Middle frontal gyrus (tissue), 1 donor: Measurements from ENCODE around the gene GNAI3.

Experiments used
- DNase-seq: peaks from one replicate; pipeline ENCODE4 v3.0.0-alpha.2; 2015; ENCODE audit warnings: low spot score; ENCODE audit errors: extremely low spot score

Gene GNAI3

GRCh38 chr1:109623601-109624161 is 75.3 kb downstream of the GNAI3 start:
- no peak for DNase-seq

DNA sequence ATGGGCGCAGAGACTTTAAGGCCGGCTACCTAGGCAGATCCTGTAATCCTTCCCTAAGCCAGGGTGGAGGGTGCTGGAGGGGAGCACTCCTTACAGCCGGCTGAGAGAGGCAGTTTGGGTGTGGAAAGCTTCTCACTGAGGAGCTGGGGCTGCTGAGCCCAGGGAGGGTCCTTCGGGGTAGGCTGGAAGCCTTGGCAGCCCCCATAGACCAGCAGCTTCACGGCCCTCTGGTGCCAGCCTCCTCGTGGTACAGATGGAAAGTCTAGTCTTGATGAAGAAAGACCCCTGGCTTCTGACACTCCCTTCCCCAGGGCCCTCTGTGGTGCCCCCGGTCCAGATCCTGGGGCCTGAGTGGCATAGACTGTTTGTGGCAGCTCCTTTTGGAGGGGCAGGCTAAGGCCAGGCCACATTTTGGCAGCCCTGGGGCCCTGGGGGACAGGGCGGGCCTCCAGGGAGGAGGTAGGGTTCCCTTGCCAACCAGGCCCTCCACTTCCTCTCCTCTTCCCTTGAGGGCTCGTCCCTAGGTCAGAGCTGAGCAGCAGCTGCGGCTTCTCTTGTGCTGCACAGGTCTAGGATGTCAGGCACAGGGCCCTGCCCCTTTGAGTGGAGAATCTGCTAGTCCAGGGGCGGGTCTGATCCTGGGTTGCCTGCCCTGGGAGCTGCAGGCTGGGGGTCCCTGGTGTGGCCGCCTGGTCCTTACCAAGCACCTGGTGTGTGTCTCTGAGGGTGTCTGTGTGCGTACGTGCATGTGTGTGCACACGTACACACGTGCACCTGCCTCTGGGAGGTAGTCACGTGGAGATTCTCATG is 76.0 kb downstream of the GNAI3 start:
- no peak for DNase-seq

DNA sequence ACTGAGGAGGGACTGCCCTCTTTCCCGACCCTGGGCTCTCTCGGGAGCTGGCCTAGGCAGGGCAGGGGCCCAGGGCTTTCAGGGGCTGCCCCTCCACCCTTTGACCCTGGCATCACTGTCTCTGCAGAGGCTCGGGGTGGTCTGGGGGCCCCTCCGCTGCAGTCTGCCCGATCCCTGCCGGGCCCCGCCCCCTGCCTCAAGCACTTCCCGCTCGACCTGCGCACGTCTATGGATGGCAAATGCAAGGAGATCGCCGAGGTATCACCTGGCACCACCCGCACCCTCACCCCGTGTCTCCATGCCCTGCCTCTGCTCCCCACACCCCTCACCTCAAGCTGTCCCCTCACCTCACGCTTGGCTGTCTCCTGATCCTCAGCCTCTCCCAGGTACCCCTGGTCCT is 76.8 kb downstream of the GNAI3 start:
- DNase-seq, result no peak

DNA sequence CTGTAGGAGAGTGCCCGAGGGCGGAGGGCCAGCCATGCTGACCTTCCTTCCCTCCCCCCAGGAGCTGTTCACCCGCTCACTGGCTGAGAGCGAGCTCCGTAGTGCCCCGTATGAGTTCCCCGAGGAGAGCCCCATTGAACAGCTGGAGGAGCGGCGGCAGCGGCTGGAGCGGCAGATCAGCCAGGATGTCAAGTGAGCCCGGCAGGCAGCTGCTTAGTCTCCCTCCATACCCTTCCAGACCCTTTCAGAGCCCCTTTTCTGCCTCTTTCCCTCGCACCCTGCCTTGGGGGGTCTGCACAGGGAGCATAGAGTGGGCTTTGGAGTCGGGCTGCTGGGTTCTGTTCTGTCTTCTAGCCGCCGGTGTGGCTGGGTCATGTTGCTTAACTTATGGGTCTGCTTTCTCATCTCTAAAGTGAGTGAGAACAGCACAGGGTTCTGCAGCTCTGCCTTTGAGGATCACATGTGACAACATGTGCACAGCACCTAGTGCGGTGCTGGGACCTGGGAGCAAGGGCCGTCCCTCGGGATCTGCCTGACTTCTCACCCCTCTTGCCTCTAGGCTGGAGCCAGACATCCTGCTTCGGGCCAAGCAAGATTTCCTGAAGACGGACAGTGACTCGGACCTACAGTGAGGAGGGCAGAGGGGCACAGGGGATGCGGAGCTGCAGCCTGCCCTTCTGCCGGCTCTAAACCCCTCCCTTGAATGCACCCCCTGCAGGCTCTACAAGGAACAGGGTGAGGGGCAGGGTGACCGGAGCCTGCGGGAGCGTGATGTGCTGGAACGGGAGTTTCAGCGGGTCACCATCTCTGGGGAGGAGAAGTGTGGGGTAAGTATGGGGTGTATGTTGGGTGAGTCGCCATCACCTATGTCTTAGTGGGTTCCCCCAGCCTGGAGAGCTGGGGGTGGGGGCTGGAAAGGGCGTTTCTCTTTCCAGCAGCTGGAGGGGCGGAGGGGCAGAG is 77.5 kb downstream of the GNAI3 start:
- no peak for DNase-seq

DNA sequence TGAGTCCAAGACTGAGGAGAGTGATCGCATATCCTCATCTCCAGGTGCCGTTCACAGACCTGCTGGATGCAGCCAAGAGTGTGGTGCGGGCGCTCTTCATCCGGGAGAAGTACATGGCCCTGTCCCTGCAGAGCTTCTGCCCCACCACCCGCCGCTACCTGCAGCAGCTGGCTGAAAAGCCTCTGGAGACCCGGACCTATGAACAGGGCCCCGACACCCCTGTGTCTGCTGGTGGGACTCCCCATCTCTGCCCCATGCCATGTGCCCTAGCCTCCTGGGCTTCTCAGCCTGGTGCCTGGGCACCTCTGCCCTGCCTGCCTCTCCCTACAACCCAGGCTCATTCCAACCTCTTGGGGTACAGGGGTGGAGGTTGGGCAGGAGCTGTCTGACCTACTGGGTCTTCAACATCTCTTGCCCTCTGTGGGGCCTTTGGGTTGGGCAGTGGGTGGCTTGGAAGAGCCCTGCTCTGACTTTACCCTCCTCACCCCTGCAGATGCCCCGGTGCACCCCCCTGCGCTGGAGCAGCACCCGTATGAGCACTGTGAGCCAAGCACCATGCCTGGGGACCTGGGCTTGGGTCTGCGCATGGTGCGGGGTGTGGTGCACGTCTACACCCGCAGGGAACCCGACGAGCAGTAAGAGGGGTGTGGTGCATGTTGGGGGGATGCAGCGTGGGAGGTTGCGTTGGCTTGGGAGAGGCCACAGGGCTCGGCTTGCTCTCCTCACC is 78.4 kb downstream of the GNAI3 start:
- DNase-seq, result no peak

- no peak for DNase-seq
These were observed 79.4 kb downstream of the GNAI3 start for GRCh38 chr1:109627692-109628399.

DNA sequence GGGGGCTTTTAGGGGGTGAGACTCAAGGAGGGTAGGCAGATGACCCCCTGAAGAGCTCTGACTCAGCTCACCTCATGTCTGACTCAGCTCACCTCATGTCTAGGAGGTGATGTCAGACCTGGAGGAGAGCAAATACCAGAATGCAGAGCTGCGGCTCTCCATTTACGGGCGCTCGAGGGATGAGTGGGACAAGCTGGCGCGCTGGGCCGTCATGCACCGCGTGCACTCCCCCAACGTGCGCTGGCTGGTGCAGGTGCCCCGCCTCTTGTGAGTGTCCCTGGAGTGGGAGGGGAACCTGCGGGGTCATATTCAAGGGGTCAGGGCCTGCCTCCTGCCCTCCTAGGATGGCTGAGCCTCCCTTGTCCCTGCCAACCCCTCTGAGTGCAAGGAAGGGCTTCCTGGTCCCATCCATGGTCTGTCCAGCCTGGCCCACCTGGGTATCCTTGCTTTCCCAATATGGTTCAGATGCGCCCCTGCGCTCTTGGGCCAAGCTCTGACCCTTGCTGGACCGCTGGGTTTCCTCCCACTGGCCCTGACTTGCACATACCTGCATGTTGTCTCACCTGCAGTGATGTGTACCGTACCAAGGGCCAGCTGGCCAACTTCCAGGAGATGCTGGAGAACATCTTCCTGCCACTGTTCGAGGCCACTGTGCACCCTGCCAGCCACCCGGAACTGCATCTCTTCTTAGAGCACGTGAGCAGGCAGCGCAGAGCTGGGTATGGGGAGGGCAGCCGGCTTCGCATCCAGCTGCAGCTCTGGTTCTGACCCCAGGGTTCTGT is 80.3 kb downstream of the GNAI3 start:
- DNase-seq, result no peak

DNA sequence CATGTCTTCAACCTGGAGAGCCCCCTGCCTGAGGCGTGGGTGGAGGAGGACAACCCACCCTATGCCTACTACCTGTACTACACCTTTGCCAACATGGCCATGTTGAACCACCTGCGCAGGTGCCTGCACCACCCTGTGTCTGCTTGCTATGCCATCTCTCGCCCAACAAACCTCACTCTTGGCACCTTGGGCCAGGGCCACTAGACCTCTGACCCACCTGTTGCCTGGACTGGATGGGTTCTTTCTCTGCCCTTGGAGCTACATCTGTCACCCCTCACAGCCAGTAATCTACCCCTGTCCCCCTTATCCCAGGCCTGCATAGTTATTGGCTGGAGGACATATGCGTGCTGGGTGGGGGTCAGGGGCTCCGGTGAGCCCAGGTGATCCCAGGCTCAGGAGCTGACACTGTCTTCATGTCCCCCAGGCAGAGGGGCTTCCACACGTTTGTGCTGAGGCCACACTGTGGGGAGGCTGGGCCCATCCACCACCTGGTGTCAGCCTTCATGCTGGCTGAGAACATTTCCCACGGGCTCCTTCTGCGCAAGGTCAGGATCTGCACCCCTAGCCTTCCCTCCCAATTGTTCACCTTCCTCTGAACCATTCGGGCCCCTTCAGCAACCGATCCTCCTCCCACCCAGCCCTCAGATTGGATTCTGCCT is 81.1 kb downstream of the GNAI3 start:
- DNase-seq, result no peak

GRCh38 chr1:109630081-109630897 is 81.9 kb downstream of the GNAI3 start:
- no peak for DNase-seq

DNA sequence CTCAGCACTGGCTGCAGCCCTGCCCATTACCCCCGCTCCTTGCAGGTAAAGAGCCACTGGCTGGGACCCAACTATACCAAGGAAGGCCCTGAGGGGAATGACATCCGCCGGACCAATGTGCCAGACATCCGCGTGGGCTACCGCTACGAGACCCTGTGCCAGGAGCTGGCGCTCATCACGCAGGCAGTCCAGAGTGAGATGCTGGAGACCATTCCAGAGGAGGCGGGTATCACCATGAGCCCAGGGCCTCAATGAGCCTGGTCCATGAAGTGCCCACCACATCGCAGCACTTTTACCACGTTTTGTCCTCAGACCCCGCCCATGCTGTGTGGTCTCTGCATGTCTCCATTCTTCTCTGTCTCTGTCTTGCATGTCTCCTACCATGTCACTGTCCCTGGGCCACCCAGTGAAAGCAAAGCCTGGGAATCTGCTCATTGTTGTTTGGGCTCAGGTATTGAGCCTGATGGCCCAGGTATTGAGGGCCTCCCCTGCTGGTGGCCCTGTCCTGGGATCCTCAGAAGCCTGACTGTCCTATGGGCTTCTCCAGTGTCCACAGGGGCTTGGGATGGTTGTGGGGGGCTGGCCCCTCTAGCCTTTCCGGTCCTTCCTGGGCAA is 82.6 kb downstream of the GNAI3 start:
- DNase-seq, result no peak

- DNase-seq, result no peak
These were observed 83.4 kb downstream of the GNAI3 start for GRCh38 chr1:109631513-109632505.

GRCh38 chr1:109632671-109633346 is 84.4 kb downstream of the GNAI3 start:
- DNase-seq, result no peak

DNA sequence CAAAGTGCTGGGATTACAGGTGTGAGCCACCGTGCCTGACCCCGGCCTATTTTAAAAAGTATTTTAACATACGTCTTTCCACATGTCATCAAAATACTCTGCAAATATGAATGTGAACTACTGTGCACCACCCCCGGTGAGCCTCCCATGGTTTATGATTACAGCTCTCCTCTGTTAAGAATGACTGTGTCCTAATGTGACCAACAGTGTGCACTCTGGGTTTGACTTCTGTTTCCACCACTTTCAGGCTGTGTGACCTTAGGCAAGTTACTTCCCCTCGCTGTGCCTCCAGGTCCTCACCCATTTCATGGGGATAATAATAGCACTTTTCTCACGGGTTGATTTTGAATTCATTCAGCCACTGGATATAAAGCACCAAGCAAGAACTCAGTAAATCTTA is 85.9 kb downstream of the GNAI3 start:
- no peak for DNase-seq

GRCh38 chr1:109634771-109635750 is 86.6 kb downstream of the GNAI3 start:
- DNase-seq, result no peak

DNA sequence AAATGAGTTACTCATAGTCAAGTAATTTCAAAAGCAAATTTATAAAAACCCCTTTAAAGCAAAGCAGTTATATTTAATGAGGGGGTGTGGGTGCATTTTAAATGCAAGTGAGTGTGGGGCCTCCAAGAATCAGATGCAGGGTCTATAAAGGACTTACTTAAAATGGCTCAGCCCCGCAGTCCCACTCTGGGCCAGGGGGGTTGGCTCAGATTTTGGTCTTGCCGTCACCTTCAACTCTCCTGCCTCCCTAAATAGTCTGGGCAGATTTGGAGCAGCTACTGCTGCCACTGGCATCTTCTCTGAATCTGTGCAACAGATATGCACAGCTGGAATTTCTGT is 87.4 kb downstream of the GNAI3 start:
- DNase-seq, result no peak
